ENCODE measurements around the gene CACNA2D2.

Gene CACNA2D2

GRCh38 chr3:50493623-50494022 lies 9.8 kb downstream of the CACNA2D2 start:
- DNase-seq: no peak

GRCh38 chr3:50493086-50493485 lies 10.3 kb downstream of the CACNA2D2 start:
- no peak for DNase-seq

DNA sequence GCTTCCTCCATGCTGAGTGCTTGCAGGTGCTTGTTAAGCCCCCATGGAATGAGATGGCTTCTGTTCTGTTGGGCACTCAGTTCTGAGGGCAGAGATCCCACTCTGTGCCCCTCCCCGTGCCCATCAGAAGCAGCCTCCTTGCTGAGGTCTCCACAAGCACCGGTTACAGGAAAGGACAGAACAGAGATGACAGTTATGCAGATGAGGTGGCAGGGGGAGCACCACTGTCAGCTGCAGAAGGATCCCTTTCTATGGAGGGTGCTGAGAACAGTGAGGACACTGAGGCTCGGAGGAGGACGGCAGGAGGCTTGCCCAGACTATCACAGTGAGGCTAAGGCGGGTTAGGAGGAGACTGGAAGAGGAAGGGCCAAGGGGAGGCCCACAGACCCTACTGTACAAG lies 12.4 kb downstream of the CACNA2D2 start:
- DNase-seq: no peak

DNA sequence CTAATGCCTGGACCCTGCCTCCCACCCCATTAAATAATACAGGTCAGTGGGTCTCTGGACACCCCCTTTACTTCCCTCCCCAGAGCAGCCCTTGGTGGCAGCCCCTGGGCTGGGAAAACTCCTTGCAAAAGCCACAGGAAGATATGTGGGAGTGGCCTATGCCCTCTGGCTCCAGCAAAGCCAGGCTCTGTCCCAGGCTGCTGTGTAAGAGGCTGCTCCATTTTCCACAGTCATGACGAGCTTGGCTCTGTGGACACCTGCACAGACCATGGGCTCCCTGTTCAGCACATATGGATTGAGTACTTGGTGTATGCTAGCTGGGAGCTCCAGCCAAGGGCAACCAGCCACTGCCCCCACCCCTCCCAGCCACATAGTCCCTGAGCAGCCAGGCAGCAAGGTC lies 13.0 kb downstream of the CACNA2D2 start:
- no peak for DNase-seq

- no peak for DNase-seq
Observed at GRCh38 chr3:50487181-50487580, 16.3 kb downstream of the CACNA2D2 start.

DNA sequence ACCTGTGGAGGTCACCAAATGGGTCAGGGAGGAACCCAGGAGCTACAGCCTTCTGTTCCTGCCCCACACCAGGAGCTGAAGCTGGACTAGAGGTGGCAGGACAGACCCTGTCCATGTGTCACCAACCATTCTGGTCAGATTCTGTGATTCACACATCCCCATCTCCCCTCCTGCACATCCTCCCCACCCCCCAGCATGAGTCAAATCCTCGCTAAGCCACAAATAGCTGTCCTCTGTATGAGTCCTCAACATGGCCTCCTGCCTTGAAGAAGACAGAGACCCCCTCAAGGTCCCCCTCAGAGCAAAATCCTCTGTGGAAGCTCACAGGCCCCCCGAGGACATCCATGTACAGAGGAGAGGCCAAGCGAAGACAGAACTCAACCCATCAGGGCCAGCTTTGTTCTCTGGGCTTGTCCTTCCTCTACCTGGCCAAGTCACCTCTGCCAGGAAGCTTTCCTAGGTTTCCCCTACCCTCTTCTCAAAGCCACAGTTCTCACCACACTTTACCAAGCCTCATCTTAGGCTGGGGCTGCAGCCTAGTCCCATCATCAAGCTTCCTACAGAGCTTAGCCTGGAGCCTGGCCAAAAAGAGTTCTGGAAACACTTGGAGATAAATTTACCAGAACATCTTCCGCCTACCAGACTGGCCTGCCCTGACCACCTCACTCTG lies 17.1 kb downstream of the CACNA2D2 start:
- DNase-seq: no peak

- no peak for DNase-seq
Observed at GRCh38 chr3:50484722-50485121, 18.7 kb downstream of the CACNA2D2 start.

DNA sequence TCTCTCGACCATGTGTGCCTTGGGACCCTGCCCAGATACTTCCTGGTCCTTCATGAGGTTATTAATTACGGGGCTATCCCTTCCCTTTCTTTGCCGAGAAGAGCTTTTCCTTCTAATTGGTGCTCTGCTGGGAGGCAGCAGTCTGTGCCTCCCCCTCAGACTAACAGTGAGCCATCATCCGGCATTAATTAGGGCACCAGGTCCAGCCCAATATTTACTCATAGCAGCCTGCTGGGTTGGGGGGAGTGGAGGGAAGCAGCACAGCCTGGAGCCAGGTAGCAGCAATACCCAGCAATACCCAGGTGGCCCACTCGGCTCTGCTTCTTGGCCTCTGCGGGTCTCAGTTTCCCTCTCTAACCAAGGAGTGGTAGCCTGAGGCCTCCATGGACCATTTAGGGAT lies 20.1 kb downstream of the CACNA2D2 start:
- no peak for DNase-seq

GRCh38 chr3:50481992-50482391 lies 21.4 kb downstream of the CACNA2D2 start:
- no peak for DNase-seq

DNA sequence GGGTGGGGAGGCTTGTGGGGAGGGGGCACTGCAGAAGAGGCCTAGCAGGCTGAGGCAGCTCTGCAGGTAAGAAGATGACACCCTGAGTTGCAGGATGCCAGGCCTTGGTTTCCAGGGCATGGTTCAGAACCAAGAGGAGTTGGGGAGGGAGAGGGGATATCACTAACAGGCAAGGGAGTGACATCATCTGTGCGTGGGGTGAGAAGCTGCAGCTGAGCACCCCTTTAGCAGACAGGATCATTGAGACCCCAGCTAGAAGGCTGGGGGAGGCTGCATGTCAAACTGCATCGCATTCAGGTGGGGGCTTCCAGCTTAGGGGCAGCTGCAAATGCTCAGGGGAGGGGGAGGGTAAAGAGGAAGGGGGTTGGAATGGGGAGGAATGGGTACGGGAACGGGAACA lies 23.0 kb downstream of the CACNA2D2 start:
- no peak for DNase-seq

- DNase-seq: no peak
Observed at GRCh38 chr3:50479523-50479922, 23.9 kb downstream of the CACNA2D2 start.

- no peak for DNase-seq
Observed at GRCh38 chr3:50478671-50479260, 24.7 kb downstream of the CACNA2D2 start.

DNA sequence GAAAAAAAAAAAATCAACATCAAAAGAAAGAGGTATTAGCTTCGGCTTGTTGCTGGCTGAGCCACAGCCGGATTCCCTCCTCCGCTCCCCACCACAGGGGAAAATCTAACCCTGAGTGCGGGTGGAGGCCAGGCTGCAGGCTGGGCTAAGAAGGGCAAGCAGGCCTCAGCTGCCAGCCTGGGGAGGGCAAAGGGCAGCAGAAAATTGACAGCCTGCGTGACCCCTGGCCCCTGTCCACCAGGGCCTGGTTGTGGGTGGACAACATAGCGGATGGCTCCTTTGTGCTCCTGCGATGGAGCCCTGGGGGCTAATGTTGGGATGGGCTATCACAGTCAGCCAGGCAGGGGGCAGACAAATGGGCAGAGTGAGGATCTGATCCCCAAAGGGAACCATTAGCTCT lies 25.4 kb downstream of the CACNA2D2 start:
- DNase-seq: no peak

- no peak for DNase-seq
Observed at GRCh38 chr3:50475348-50475747, 28.1 kb downstream of the CACNA2D2 start.

GRCh38 chr3:50474717-50475116 lies 28.7 kb downstream of the CACNA2D2 start:
- DNase-seq: no peak

DNA sequence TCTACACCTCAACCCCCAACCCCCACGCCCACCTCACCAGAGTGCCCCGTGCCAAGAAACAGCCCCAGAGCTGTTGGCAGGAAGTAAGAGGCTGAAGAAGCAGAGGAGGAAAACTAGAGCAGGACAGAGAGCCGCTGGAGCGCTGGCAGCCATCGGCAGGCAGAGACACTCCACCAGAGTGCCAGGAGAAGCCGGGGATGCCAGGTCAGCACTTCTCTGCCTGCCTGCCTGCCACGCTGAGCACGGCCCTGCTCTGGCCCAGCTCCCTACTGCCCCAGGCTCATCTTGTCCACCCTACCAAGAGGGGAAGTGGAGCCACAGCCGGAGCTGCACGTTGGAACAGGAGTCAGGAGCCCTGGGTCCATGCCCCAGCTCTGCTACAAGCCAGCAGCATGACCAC lies 29.7 kb downstream of the CACNA2D2 start:
- no peak for DNase-seq

GRCh38 chr3:50472958-50473357 lies 30.5 kb downstream of the CACNA2D2 start:
- no peak for DNase-seq

GRCh38 chr3:50470658-50471057 lies 32.8 kb downstream of the CACNA2D2 start:
- no peak for DNase-seq

- DNase-seq: no peak
Observed at GRCh38 chr3:50467919-50468318, 35.5 kb downstream of the CACNA2D2 start.

DNA sequence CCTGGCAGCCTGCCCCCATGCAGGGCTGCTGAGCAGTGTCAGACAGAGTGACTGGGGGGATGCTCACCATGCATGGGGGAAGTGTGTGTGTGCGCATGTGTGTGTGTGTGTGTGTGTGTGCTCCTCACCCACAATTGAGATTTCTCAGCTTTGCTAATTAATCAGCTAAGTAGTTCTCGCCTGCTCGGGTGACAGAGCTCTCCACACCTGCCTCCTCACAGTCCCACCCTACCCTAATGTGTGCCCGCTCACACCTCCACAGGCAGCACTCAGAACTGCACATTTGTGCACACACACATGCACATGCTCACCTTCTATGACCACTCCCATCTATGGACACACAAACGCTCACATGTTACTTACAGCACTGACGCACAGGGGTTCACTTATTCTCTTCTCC lies 37.3 kb downstream of the CACNA2D2 start:
- no peak for DNase-seq

- DNase-seq: no peak
Observed at GRCh38 chr3:50464569-50464968, 38.9 kb downstream of the CACNA2D2 start.

- DNase-seq: no peak
Observed at GRCh38 chr3:50459785-50460184, 43.6 kb downstream of the CACNA2D2 start.

DNA sequence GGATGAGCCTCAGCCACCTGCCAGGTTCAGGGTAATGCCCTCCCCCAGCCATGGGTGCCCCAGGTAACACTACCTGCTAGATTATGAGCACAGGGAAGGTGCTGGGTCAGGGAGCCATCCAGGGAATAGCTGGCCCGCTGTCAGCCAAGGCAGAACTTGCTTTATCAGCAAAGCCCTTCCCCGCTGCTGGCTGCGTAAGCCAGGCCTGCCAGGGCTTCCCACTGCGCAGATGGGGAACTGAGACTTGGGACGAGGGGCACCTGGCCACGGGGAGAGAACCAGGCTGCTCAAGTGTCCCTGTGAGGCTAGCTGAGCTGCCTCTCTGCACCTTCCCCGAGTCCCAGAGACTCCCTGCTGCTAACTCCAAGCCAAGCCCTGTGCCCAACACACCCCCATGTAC lies 45.4 kb downstream of the CACNA2D2 start:
- DNase-seq: no peak

DNA sequence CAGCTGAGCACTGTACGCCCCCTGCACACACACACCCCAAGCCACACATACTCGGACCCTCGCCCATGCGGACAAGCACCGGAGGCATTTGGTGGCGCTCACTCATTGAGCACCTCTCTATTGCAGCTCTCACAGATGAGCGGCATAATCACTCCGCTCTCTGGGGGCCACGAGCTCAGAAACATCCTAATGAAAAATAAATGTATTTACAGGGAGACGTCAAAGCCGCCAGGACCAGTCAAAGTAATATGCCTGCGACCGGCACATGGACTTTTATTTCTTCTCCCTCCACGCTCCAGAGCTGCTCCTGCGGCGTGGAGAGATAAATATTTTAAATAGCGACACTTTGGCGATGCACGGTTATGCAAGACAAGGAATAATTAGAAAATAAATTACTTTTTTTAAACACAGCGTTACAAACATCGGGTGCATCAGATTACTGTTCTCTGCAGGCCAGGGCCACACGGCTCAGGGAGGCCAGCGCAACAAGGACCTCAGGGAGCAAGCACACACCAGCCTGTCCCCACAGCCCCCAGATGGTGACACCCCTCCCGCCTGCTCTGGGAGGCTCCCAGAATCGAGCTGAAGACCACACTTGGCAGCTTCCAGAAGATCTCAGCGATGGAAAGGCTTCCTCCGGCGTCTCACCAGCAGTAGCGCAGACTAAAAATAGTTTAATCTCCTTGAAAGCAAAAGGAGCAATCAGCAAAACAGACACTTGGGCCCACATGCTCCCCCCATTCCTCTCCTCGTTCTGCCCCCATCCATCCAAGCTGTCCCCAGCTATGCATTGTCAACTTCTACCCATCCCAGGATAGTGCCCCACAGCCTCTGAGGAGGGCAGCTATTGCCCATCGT lies 48.0 kb downstream of the CACNA2D2 start:
- no peak for DNase-seq

All from activated effector memory CD4-positive, alpha-beta T cell treated with anti-CD3 and anti-CD28 coated beads, Interleukin-2, amount 50 U/mL, for 16 hours (primary cell).